Activated CD8-positive, alpha-beta memory T cell treated with anti-CD3 and anti-CD28 coated beads, Interleukin-2, amount 50 U/mL, for 24 hours (primary cell): Measurements from ENCODE around the gene SRF.

Experiments used
- DNase-seq: peaks from one replicate; pipeline ENCODE4 v3.0.0-alpha.2; 2020; ENCODE audit errors: extremely low read depth

SRF gene

GRCh38 chr6:43147691-43148477 lies 23.2 kb upstream of the SRF start:
- no peak for DNase-seq

- no peak for DNase-seq
These were observed 21.8 kb upstream of the SRF start for GRCh38 chr6:43149265-43149664.

GRCh38 chr6:43150051-43150751 lies 20.9 kb upstream of the SRF start:
- no peak for DNase-seq

GRCh38 chr6:43159599-43159998 lies 11.5 kb upstream of the SRF start:
- DNase-seq: no peak

DNA sequence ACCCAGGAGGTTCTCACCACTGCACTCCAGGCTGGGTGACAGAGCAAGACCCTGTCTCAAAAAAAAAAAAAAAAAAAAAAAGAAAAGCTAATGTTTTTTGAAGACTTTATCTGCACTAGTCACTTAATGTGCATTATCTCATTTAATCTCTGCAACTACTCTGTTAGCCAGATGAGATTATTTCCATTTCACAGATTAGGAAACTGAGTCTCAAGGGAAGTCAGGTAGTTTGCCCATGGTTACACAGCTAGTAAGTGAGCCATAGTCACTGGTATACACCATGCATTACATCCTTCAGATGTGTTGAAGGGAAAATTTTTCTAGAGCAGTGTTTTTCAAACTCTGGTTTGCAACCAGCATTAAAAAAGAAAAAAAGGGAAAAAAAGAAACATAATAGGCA lies 7.2 kb upstream of the SRF start:
- no peak for DNase-seq

DNA sequence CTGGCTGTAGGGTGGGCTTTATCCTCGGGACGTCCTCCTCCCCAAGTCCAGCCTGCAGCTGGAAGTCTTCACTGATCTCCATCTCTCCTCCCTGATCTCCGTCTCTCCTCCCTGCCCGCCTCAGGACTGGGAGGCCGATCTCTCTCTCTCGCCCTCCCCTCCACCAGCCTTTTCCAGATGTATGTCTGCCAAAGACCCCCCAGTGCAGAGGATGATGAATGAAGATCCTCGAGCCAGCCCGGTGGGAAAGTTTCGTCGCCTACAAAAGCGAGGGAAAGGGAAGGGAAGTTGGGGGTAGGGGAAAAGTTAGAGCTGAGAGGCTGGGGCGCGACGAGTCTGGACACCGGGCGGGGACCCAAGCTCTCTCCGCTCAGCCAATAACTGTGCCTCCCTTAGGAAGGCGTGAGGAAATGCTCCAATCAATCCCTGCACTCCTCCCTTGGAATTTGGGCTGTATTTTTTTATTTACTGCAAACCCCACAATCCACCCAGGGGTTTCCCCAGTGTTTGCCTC lies 595 bp upstream of the SRF start:
- no peak for DNase-seq

DNA sequence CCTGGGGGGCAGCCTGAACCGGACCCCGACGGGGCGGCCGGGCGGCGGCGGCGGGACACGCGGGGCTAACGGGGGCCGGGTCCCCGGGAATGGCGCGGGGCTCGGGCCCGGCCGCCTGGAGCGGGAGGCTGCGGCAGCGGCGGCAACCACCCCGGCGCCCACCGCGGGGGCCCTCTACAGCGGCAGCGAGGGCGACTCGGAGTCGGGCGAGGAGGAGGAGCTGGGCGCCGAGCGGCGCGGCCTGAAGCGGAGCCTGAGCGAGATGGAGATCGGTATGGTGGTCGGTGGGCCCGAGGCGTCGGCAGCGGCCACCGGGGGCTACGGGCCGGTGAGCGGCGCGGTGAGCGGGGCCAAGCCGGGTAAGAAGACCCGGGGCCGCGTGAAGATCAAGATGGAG lies 636 bp downstream of the SRF start:
- no peak for DNase-seq

DNA sequence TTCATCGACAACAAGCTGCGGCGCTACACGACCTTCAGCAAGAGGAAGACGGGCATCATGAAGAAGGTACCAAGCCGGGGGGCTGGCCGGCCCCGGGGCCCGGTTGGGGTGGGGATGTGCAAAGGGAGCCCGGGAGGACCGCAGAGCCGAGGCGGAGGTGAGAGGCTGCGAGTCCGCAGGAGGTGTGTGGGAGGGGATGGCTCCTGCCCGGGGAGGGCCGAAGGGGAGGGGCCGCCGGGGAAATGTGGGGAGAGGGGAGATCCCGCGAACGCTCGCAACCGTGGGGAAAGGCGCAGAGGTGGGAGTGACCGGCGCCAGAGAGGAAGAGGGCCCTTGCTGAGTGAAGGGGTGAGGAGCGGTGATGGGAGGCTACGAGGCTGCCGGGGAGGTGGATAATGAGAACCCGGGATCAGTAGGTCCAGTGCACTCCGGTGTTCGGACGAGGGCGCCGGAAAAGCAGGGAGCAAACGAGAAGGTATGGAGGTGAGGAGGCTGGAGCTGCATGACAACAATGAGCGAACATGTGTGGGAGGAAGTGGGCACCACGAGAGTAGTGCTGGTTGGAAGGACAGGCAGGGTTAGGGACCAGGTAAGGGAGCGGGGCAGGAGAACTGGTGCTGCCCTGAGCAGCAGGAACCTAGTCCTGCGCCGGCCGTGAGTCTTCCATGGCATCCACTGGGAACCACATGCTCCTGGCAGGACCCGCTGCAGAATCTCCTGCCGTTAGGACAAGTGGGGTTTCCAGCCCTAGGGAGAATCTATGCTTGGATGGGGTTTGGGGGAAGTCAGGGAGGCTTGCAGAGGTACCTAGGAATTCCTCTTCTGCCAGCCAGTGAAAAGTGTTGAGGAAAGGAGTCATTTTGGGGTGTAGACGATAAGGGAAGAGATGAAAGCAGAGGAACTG lies 1.3 kb downstream of the SRF start:
- no peak for DNase-seq

DNA sequence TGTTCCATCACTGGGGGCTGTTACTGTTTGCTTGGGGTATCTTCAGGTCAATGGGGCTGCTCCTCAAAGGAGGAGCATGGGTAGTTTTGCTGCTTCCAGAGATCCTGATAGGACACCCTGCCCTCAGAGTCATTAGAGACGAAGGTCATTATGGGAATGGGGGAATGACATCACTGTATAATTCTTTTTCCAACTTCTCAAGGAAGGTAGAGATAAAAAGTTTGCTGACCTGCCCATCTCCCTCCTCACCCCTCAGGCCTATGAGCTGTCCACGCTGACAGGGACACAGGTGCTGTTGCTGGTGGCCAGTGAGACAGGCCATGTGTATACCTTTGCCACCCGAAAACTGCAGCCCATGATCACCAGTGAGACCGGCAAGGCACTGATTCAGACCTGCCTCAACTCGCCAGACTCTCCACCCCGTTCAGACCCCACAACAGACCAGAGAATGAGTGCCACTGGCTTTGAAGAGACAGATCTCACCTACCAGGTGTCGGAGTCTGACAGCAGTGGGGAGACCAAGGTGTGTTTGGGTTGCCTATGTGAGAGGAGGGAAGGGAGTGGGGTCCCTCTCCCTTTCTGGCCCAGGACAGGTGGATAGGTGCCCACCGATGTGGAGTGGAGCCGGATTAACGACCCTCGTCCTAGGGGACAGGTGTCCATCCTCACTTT lies 2.7 kb downstream of the SRF start:
- DNase-seq: no peak

DNA sequence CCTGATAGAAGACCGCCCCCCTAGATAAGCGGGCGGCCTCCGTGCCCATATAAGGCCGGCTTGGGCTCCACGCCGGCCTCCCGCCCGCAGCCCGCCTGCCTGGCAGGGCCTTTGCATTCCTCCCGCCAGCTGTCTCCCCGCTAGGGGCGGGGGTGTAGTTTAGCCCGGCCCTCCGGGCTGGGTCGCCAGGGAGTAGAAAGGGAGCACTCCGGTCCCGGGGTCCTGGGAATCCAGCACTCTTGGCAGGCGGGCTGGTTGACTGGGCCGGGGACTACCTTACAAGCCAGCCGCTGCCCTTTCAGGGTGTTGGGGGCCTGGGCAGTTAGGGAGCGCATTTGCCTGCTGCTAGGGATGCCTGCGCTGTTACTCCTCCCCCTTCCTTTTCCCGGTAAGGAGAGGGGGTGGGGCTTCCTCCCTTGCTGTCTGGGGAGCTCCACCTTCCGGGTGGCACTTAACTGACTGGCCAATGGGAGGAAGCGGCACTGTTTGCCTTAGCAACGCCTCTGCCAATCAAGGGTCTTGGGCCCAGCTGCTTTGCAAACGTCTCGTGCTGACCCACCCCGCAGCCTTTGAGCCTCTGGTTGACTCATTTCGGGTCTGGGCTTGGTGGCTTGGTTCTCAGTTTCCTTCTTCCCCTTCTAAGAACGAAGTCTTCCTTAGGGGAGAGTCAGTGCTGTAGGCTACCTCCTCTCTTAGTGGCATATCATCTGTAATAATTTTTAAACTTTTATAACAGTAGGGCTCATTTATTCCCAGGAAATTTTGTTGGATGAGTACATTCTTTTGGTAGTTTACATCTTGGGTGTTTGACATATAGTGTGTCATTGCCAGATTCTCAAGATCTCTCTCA lies 3.4 kb downstream of the SRF start:
- peak; percentile 87 for DNase-seq

DNA sequence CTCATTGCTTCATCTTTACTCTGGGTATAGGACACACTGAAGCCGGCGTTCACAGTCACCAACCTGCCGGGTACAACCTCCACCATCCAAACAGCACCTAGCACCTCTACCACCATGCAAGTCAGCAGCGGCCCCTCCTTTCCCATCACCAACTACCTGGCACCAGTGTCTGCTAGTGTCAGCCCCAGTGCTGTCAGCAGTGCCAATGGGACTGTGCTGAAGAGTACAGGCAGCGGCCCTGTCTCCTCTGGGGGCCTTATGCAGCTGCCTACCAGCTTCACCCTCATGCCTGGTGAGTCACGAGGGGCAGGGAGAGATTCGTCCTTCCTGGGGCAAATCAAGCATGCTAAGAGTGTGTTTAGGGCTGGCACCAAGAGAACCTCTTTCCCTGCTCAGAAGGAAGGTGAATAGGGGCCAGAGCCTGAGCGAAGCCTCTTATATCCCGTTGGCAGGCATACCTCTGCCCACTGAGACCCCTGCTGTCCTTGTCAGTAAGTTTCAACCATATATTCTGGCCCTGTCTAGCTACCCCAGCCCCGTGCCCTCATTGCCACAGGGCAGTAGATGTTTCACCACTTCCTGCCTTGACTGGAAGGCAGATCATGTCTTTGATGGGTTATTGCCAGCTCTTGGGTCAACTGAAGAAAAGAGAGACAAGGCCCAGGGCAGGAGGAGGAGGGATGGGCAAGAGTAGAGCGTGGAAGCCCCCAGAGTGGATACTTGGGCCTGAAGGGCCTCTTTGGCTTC lies 4.8 kb downstream of the SRF start:
- no peak for DNase-seq

DNA sequence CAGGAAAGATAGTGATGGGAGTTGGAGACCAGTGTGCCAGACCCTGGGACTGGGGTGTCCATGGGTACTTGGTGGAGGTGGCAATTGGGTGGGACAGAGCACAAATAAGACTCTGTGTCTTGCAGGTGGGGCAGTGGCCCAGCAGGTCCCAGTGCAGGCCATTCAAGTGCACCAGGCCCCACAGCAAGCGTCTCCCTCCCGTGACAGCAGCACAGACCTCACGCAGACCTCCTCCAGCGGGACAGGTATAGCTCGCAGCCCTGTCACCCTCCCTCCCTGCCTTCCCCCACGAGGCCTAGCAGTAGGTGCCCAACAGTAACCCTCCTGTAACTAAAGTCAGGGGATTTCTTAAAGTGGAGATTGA lies 5.3 kb downstream of the SRF start:
- DNase-seq: no peak

- no peak for DNase-seq
These were observed 7.1 kb downstream of the SRF start for GRCh38 chr6:43178150-43178549.

DNA sequence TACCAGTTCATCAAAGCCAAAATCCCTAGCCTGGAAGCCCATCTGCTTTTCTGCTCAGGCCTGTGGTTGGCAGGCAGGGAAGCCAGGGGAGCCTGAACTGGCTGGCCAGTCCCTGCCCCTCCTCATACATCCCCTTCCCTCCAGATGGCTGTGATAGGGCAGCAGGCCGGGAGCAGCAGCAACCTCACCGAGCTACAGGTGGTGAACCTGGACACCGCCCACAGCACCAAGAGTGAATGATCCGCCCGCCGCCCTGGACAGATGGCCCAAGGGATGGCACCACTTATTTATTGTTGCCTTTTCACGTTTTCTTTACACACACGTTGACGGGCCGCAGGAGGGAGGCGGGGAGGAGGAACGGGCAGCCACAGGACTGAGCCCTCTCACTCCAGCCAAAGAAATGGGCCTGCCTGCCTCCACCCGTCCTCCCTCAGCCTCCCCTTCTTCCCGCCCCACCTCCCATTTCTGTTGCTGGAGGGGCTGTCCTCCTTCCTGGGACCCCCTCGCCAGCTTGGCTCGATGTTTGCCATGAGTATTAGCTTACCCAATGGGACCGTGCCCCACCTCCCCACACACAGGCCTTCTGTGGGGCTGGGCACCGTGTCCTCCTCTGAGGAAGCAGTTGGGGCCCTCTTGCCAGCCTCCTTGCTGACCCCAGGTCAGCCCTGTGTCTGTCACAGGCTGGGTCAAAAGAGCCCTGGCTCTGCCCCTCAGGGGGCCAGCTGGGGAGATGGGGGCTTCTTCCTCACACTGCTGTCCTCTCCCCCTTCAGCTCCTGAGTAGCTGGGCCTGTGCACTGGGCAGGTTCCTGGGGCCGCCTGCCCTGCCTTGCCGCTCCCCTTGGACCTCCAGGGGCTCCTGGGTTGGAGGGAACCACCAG lies 8.1 kb downstream of the SRF start:
- no peak for DNase-seq

- DNase-seq: no peak
These were observed 9.0 kb downstream of the SRF start for GRCh38 chr6:43180058-43180457.

GRCh38 chr6:43180985-43181384 lies 9.9 kb downstream of the SRF start:
- no peak for DNase-seq

GRCh38 chr6:43181621-43181941 lies 10.5 kb downstream of the SRF start:
- DNase-seq: no peak

DNA sequence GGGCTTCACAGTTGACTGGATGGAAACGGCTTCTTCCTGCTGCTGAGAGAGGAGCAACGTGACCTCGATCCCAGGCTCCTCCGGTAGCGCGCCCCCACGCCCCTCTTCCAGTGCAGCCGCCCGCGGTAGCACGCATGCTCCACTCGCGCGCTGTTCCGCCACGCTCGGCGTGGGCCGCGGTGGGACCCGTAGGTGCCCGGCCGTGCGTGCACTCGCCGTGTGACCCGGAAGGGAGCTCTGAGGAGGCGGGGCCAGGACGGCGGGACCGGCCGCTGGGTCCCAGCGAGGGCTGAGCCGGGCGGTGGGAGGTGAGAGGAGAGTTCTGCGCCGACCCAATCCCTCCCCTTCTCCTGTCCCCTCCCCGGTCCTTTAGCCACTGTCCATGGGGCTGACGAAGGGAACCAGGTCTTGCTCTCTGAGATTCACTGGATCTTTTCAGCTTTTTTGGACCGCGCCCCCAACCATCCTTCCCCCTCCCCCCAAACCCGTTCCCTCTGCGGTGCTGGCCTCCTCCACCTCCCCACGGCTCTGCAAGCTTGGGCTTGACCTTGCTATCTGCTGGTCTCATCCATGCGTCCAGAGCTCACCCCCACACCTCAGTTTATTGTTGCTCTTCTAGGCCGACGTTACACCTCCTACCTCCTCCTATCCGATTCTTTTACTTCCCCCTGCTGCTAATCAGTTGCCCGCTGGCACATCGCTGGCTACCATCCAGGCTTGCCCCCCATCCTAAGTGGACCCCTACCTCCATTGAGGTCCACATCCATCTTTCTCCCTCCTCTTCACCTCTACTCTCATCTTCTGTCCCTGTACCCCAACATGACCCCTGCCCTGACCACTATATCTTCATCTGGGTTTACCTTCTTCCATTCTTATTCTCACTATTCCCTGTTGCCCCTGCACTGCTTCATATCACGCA lies 11.1 kb downstream of the SRF start, which contains the start of gene CUL9:
Gene CUL9, plus strand, starts transcription at position 255 of the 919 bp plus-strand sequence. CDS start 2,115 bp downstream, outside the sequence.
- no peak for DNase-seq
